ENCODE data around the gene PAQR9. TPM values are rescaled to one million over a fixed set of nuclear protein-coding genes. Genes with fewer than 3 reads are reported as not detected.

PAQR9 gene, protein sequence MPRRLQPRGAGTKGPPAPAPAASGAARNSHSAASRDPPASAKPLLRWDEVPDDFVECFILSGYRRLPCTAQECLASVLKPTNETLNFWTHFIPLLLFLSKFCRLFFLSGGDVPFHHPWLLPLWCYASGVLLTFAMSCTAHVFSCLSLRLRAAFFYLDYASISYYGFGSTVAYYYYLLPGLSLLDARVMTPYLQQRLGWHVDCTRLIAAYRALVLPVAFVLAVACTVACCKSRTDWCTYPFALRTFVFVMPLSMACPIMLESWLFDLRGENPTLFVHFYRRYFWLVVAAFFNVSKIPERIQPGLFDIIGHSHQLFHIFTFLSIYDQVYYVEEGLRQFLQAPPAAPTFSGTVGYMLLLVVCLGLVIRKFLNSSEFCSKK
- 2.2 to 3.0 TPM (median 2.6 TPM) in 5 replicates for total RNA-seq (2022; extraction: Qiagen RNA extraction)

DNA sequence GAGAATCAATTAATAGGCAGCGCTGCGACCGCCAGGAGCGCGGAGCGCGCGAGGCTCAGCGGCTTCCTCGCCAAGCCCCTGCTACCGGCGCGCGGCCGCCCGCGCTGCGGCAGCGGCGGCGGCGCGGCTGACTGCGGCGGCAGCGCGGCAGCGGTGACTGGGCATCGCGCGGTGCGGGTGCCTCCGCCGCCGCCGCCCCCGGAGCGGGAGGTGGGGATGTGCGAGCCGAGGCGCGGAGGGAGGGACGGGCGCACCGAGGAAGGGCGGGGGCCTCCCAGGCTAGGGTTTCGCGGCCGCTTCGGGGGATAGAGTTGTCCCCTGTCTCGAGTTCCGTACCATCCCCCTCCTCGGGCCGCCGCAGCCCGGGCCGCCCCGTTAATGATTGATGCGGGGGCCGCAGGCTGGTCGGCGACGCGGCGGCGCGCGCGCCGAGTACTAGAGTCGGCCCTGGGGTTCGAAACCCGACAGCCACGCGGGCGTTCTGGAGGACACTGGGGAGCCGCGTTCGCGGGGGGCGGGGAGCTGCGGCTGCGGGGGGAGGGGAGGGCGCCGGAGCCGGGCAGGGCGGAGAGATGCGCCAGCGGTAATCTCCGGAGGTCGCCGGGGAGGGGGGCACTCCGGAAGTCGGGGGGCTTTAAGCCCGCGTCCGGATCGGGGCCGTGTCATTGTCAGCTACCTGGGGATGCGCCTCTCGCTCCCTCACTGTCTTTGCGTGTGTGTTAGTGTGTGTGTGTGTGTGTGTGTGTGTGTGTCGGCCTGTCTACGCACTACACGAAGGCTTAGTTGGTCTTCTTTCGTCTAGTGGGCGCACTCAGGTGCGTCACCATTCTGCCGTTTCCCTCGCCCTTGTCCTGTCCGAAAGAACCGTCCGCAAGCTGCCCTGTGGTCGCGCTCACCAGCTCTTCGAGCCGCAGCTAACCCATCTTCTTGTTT lies at the start of gene PAQR9:
Gene PAQR9 (minus strand): TSS at position 159 of the 933 bp plus-strand sequence. CDS start 338 bp downstream, outside the sequence.

DNA sequence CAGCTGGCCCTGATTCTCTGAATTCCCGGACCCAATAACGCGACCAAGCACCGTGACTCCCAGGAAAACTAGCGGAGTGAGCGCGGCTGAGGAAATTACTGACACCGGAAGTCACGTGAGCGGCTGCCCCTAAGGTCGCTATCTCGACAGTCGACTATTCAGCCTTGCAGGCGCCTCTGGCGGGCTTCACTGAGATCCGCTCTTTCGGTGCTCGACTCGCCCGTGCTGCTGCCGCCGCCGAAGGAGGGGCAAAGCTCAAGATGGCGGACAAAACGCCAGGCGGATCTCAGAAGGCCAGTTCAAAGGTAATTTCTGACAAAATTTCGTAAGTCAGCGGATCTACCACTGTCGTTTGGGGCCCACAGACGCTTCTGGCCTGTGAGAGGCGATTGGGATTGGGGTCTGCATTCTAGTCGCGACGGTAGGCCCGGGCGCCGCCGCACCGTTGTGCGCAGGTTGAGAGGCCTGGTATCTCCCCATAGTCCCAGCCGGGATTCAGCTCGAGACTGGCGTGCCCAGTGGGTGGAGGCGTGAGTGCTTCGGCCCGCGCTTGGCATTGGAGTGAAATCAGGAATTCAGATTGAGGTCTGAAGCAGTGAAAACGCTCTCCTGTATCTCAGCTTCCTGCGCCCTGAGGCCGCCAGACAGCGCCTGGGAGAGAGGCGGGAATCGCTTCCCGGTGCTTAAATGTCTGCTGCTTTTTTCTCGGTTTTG lies 38.1 kb upstream of the PAQR9 start, which contains the start of gene U2SURP:
Gene U2SURP (plus strand): TSS at position 202 of the 714 bp plus-strand sequence. CDS start 59 bp downstream, at position 261.

Other genes with a start within 250 kb of the PAQR9 start
- gene TRPC1, start 239.6 kb downstream of the PAQR9 start, total RNA-seq (2022; extraction: Qiagen RNA extraction), result 4.7 to 7.8 TPM (median 7.7 TPM) in 5 replicates
- gene PCOLCE2, start 74.6 kb downstream of the PAQR9 start, total RNA-seq (2022; extraction: Qiagen RNA extraction), result 24.9 to 36.3 TPM (median 30.3 TPM) in 5 replicates
- gene U2SURP, start 37.9 kb upstream of the PAQR9 start, total RNA-seq (2022; extraction: Qiagen RNA extraction), result 72.8 to 105 TPM (median 85.4 TPM) in 5 replicates
- gene CHST2, start 156.1 kb upstream of the PAQR9 start, total RNA-seq (2022; extraction: Qiagen RNA extraction), result 0.48 to 1.2 TPM (median 0.91 TPM) in 5 replicates